HepG2 (cell line): ENCODE data around the gene PEX10. TPM values are rescaled to one million over a fixed set of nuclear protein-coding genes. Genes with fewer than 3 reads are reported as not detected.

Experiments used
- ATF7 ChIP-seq, 2 experiments: fragments of 450-650 bp in 1 of 2; sonication (generic) in 1 of 2; formaldehyde crosslinking in 1 of 2; IDR thresholded peaks; 2 replicates each; pipeline versions ENCODE4 v1.4.0 to v1.6.1; 2016 to 2020; ENCODE audit warnings: antibody characterized with exemption in 1 of 2, mild to moderate bottlenecking in 1 of 2, missing genetic modification reagents in 1 of 2
- DZIP1 ChIP-seq: sonication (generic); formaldehyde crosslinking; IDR thresholded peaks from 2 replicates; pipeline ENCODE4 v1.5.0; 2020; ENCODE audit warnings: mild to moderate bottlenecking, missing genetic modification reagents
- EEA1 ChIP-seq: sonication (generic); formaldehyde crosslinking; IDR thresholded peaks from 2 replicates; pipeline ENCODE4 v1.5.1; 2020; ENCODE audit warnings: mild to moderate bottlenecking, missing genetic modification reagents, borderline replicate concordance
- FOXA3 ChIP-seq: IDR thresholded peaks from 2 replicates; pipeline ENCODE4 v1.6.1; 2016; ENCODE audit warnings: missing genetic modification reagents, missing compliant biosample characterization
- HDAC1 ChIP-seq: sonication (generic); formaldehyde crosslinking; IDR thresholded peaks from 2 replicates; pipeline ENCODE4 v1.5.1; 2020; ENCODE audit warnings: mild to moderate bottlenecking, missing genetic modification reagents
- IKZF1 ChIP-seq: fragments of 450-650 bp; IDR thresholded peaks from 2 replicates; pipeline ENCODE4 v1.7.1; 2016
- ISL2 ChIP-seq: sonication (generic); formaldehyde crosslinking; IDR thresholded peaks from 2 replicates; pipeline ENCODE4 v1.5.0; 2020; ENCODE audit warnings: missing genetic modification reagents
- MED8 ChIP-seq: sonication (generic); formaldehyde crosslinking; IDR thresholded peaks from 2 replicates; pipeline ENCODE4 v1.8.1; 2023; ENCODE audit warnings: mild to moderate bottlenecking, missing genetic modification reagents; ENCODE audit not compliant: insufficient replicate concordance
- NR0B2 ChIP-seq: sonication (generic); formaldehyde crosslinking; IDR thresholded peaks from 2 replicates; pipeline ENCODE4 v1.4.0; 2020; ENCODE audit warnings: mild to moderate bottlenecking, missing genetic modification reagents
- NR2F1 ChIP-seq, 2 experiments: fragments of 450-650 bp in 1 of 2; formaldehyde crosslinking in 1 of 2; IDR thresholded peaks; 2 replicates each; pipeline versions ENCODE4 v1.5.0 to v1.6.1; 2016 to 2020; ENCODE audit warnings: mild to moderate bottlenecking in 1 of 2, missing compliant biosample characterization in 1 of 2, missing genetic modification reagents in 1 of 2, moderate library complexity in 1 of 2
- ZBTB2 ChIP-seq: sonication (generic); formaldehyde crosslinking; IDR thresholded peaks from 2 replicates; pipeline ENCODE4 v1.8.0; 2022; ENCODE audit warnings: low read depth, missing genetic modification reagents
- ZFP62 ChIP-seq: sonication (generic); formaldehyde crosslinking; IDR thresholded peaks from 2 replicates; pipeline ENCODE4 v1.4.0; 2020; ENCODE audit warnings: missing genetic modification reagents
- ZNF124 ChIP-seq: sonication (generic); formaldehyde crosslinking; IDR thresholded peaks from 2 replicates; pipeline ENCODE4 v1.4.0; 2020; ENCODE audit warnings: missing genetic modification reagents
- ZNF18 ChIP-seq: sonication (generic); formaldehyde crosslinking; IDR thresholded peaks from 2 replicates; pipeline ENCODE4 v1.8.0; 2022; ENCODE audit warnings: mild to moderate bottlenecking, missing genetic modification reagents; ENCODE audit not compliant: insufficient replicate concordance
- ZNF230 ChIP-seq: sonication (generic); formaldehyde crosslinking; IDR thresholded peaks from 2 replicates; pipeline ENCODE4 v1.4.0; 2020; ENCODE audit warnings: mild to moderate bottlenecking, missing genetic modification reagents
- ZNF34 ChIP-seq: sonication (generic); formaldehyde crosslinking; IDR thresholded peaks from 2 replicates; pipeline ENCODE4 v1.4.0; 2020; ENCODE audit warnings: mild to moderate bottlenecking, missing genetic modification reagents, borderline replicate concordance
- ZNF484 ChIP-seq: sonication (generic); formaldehyde crosslinking; IDR thresholded peaks from 2 replicates; pipeline ENCODE4 v1.5.1; 2020; ENCODE audit warnings: mild to moderate bottlenecking, low read depth, missing genetic modification reagents, borderline replicate concordance
- ZNF709 ChIP-seq: sonication (generic); formaldehyde crosslinking; IDR thresholded peaks from 2 replicates; pipeline ENCODE4 v1.5.0; 2020; ENCODE audit warnings: mild to moderate bottlenecking, missing genetic modification reagents
- ZNF776 ChIP-seq: sonication (generic); formaldehyde crosslinking; IDR thresholded peaks from 2 replicates; pipeline ENCODE4 v1.4.0; 2020; ENCODE audit warnings: mild to moderate bottlenecking, missing genetic modification reagents
- ZNF792 ChIP-seq: IDR thresholded peaks from 2 replicates; pipeline ENCODE4 v1.6.1; 2016
- ZZZ3 ChIP-seq: sonication (generic); formaldehyde crosslinking; IDR thresholded peaks from 2 replicates; pipeline ENCODE4 v1.4.0; 2020; ENCODE audit warnings: missing genetic modification reagents, mild to moderate bottlenecking, borderline replicate concordance
- polyA plus RNA-seq, 8 experiments: library from polyadenylated mRNA; depleted of rRNA in 3 of 8; stranded (reverse) in 7 of 8; unstranded in 1 of 8; fragments of >200 nt; fragmentation: Illumina TruSeq in 4 of 8; extraction: Trizol in 4 of 8; gene quantifications; 2 replicates each; pipeline versions ENCODE4 v1.2.1 to v1.2.3, GENCODE V29; 2011 to 2016; ENCODE audit warnings: low read depth in 4 of 8, missing spikeins in 1 of 8, mixed read lengths in 1 of 8; ENCODE audit not compliant: insufficient read depth in 1 of 8
- total RNA-seq, 5 experiments: library from RNA; depleted of rRNA; stranded (reverse); fragments of >200 nt; fragmentation: Illumina TruSeq; extraction: Trizol; gene quantifications; 2 replicates each; pipeline ENCODE4 v1.2.3, GENCODE V29; 2016; ENCODE audit warnings: low read depth in 1 of 5

Gene PEX10
- total and polyA plus RNA-seq, 2 of the 13 experiments (the other 11 are each of a cell fraction or from before 2014, with no cell fraction given), result 16.1 to 39.6 TPM

GRCh38 chr1:2391041-2391930, 21.1 kb downstream of the PEX10 start, which contains the start of the genes MORN1 and RER1 (continued):
- TF ChIP-seq ZFP62 (no peak), ZNF776 (CRISPR knock-in tag) (peak; percentile 48; the same call in 1 of the 2 replicates), ZNF709 (CRISPR knock-in tag) (peak; percentile 80; the same call in 1 of the 2 replicates), ZBTB2 (peak; percentile 94), ZNF484 (CRISPR knock-in tag) (0 out of 2 replicates have a peak, but pooled peaks have one; percentile 34), ZZZ3 (CRISPR knock-in tag) (peak; percentile 65; the same call in 1 of the 2 replicates), ATF7 (IDR thresholded peaks at IDR 0.05) (no peak), ATF7 (CRISPR knock-in tag; IDR thresholded peaks at IDR 0.05) (0 out of 2 replicates have a peak, but pooled peaks have one; percentile 36), IKZF1 (no peak), ZNF18 (CRISPR knock-in tag) (no peak), ZNF34 (CRISPR knock-in tag) (no peak), ZNF792 (CRISPR knock-in tag) (0 out of 2 replicates have a peak, but pooled peaks have one; percentile 13), ISL2 (CRISPR knock-in tag) (peak; percentile 53; the same call in 1 of the 2 replicates), ZNF124 (CRISPR knock-in tag) (peak; percentile 50; the same call in 1 of the 2 replicates), DZIP1 (no peak; the same call in 1 of the 2 replicates), ZNF230 (0 out of 2 replicates have a peak, but pooled peaks have one; percentile 31), MED8 (CRISPR knock-in tag) (no peak), NR0B2 (CRISPR knock-in tag) (no peak; the same call in 1 of the 2 replicates), EEA1 (CRISPR knock-in tag) (no peak; the same call in 1 of the 2 replicates), HDAC1 (CRISPR knock-in tag) (peak; percentile 93), NR2F1 (CRISPR knock-in tag; IDR thresholded peaks at IDR 0.05) (no peak), FOXA3 (CRISPR knock-in tag) (peak; percentile 31; the same call in 1 of the 2 replicates)
